T-helper 2 cell treated with Interferon-gamma antibody and Interleukin-4, amounts not matched to agents 5 μg/mL and 100 μg/mL, for 36 hours (primary cell): ENCODE results near the gene APPL2.
"Not testable (repeated sequence)": the region's sequence is repeated elsewhere in the genome, so short reads cannot be mapped to it uniquely, and the experiment has no call there.

Experiments used
- DNase-seq: peaks from one replicate; pipeline ENCODE4 v3.0.0; 2021; ENCODE audit warnings: low spot score
- H3K27ac Mint-ChIP-seq: one replicate; pipeline ENCODE4 v1.8.0; 2021; ENCODE audit warnings: mild to moderate bottlenecking, mixed read lengths
- H3K27me3 Mint-ChIP-seq: one replicate; pipeline ENCODE4 v1.8.0; 2021; ENCODE audit warnings: low read depth, mixed read lengths
- H3K36me3 Mint-ChIP-seq: one replicate; pipeline ENCODE4 v1.8.0; 2021; ENCODE audit warnings: low read depth, mixed read lengths
- H3K4me1 Mint-ChIP-seq: one replicate; pipeline ENCODE4 v1.8.0; 2021; ENCODE audit warnings: low read depth, mixed read lengths
- H3K4me3 Mint-ChIP-seq: one replicate; pipeline ENCODE4 v1.8.0; 2022; ENCODE audit warnings: mild to moderate bottlenecking, moderate library complexity, mixed read lengths
- H3K9me3 Mint-ChIP-seq: one replicate; pipeline ENCODE4 v1.8.0; 2021; ENCODE audit warnings: mixed read lengths

Gene APPL2

GRCh38 chr12:105179114-105179513 is 56.9 kb downstream of the APPL2 start:
- not testable (repeated sequence) for H3K4me3 Mint-ChIP-seq, H3K27me3 Mint-ChIP-seq, H3K27ac Mint-ChIP-seq, DNase-seq
- Mint-ChIP-seq H3K4me1 (peaks cover 14% of the 10 kb centered on the region), H3K36me3 (peaks cover 82% of the 10 kb centered on the region), H3K9me3 (peaks cover 36% of the 10 kb centered on the region)

GRCh38 chr12:105177208-105177607 is 58.8 kb downstream of the APPL2 start:
- Mint-ChIP-seq H3K4me1 (peaks cover 17% of the 10 kb centered on the region), H3K27ac (no peak overlapping the region), H3K9me3 (peaks cover 26% of the 10 kb centered on the region), H3K4me3 (no peak overlapping the region), H3K27me3 (no peaks in the 10 kb centered on the region), H3K36me3 (peaks cover 69% of the 10 kb centered on the region)
- no peak for DNase-seq

GRCh38 chr12:105175397-105175990 is 60.5 kb downstream of the APPL2 start:
- peaks cover 12% of the 10 kb centered on the region for H3K9me3 Mint-ChIP-seq
- H3K36me3 Mint-ChIP-seq: peaks cover 57% of the 10 kb centered on the region
- peak overlapping the region; percentile 21 for H3K4me3 Mint-ChIP-seq
- H3K4me1 Mint-ChIP-seq: peaks cover 19% of the 10 kb centered on the region
- H3K27ac Mint-ChIP-seq: peak overlapping the region; percentile 57
- DNase-seq: no peak
- H3K27me3 Mint-ChIP-seq: no peaks in the 10 kb centered on the region

GRCh38 chr12:105171691-105172436 is 64.1 kb downstream of the APPL2 start:
- H3K27me3 Mint-ChIP-seq: no peaks in the 10 kb centered on the region
- peaks cover 52% of the 10 kb centered on the region for H3K36me3 Mint-ChIP-seq
- peaks cover 19% of the 10 kb centered on the region for H3K4me1 Mint-ChIP-seq
- no peak overlapping the region for H3K4me3 Mint-ChIP-seq
- no peaks in the 10 kb centered on the region for H3K9me3 Mint-ChIP-seq
- H3K27ac Mint-ChIP-seq: no peak overlapping the region
- no peak for DNase-seq

- no peak overlapping the region for H3K27ac Mint-ChIP-seq
- no peak for DNase-seq
- H3K9me3 Mint-ChIP-seq: no peaks in the 10 kb centered on the region
- no peak overlapping the region for H3K4me3 Mint-ChIP-seq
- H3K4me1 Mint-ChIP-seq: peaks cover 7% of the 10 kb centered on the region
- H3K27me3 Mint-ChIP-seq: no peaks in the 10 kb centered on the region
- peaks cover 41% of the 10 kb centered on the region for H3K36me3 Mint-ChIP-seq
Observed at GRCh38 chr12:105170139-105170538, 65.8 kb downstream of the APPL2 start.

- Mint-ChIP-seq H3K4me3 (no peak overlapping the region), H3K4me1 (peaks cover 11% of the 10 kb centered on the region), H3K36me3 (peaks cover 47% of the 10 kb centered on the region), H3K9me3 (no peaks in the 10 kb centered on the region), H3K27ac (no peak overlapping the region), H3K27me3 (no peaks in the 10 kb centered on the region)
- no peak for DNase-seq
Observed at GRCh38 chr12:105168006-105168405, 68.0 kb downstream of the APPL2 start.

- no peak for DNase-seq
- H3K27ac Mint-ChIP-seq: no peak overlapping the region
- no peaks in the 10 kb centered on the region for H3K27me3 Mint-ChIP-seq
- peaks cover 48% of the 10 kb centered on the region for H3K36me3 Mint-ChIP-seq
- peaks cover 9% of the 10 kb centered on the region for H3K4me1 Mint-ChIP-seq
- no peak overlapping the region for H3K4me3 Mint-ChIP-seq
- no peaks in the 10 kb centered on the region for H3K9me3 Mint-ChIP-seq
Observed at GRCh38 chr12:105167346-105167745, 68.6 kb downstream of the APPL2 start.

- H3K27me3 Mint-ChIP-seq: no peaks in the 10 kb centered on the region
- H3K9me3 Mint-ChIP-seq: no peaks in the 10 kb centered on the region
Observed at GRCh38 chr12:105166736-105167135, 69.2 kb downstream of the APPL2 start.

GRCh38 chr12:105164068-105164467 is 71.9 kb downstream of the APPL2 start:
- H3K27me3 Mint-ChIP-seq: no peaks in the 10 kb centered on the region
- no peak overlapping the region for H3K27ac Mint-ChIP-seq
- peaks cover 5% of the 10 kb centered on the region for H3K4me1 Mint-ChIP-seq

More at GRCh38 chr12:105166736-105167135, 69.2 kb downstream of the APPL2 start:
- H3K4me1 Mint-ChIP-seq: peaks cover 5% of the 10 kb centered on the region
- no peak overlapping the region for H3K4me3 Mint-ChIP-seq
- H3K36me3 Mint-ChIP-seq: peaks cover 49% of the 10 kb centered on the region
- DNase-seq: no peak
- H3K27ac Mint-ChIP-seq: no peak overlapping the region

GRCh38 chr12:105162174-105162573 is 73.8 kb downstream of the APPL2 start:
- Mint-ChIP-seq H3K27ac (no peak overlapping the region), H3K4me1 (peaks cover 8% of the 10 kb centered on the region), H3K36me3 (peaks cover 54% of the 10 kb centered on the region), H3K27me3 (no peaks in the 10 kb centered on the region), H3K4me3 (no peak overlapping the region), H3K9me3 (no peaks in the 10 kb centered on the region)
- DNase-seq: no peak

More at GRCh38 chr12:105164068-105164467, 71.9 kb downstream of the APPL2 start:
- DNase-seq: no peak
- Mint-ChIP-seq H3K9me3 (no peaks in the 10 kb centered on the region), H3K4me3 (no peak overlapping the region), H3K36me3 (peaks cover 51% of the 10 kb centered on the region)

GRCh38 chr12:105158876-105159275 is 77.1 kb downstream of the APPL2 start:
- Mint-ChIP-seq H3K9me3 (no peaks in the 10 kb centered on the region), H3K4me1 (peaks cover 5% of the 10 kb centered on the region), H3K36me3 (peaks cover 57% of the 10 kb centered on the region)

GRCh38 chr12:105157606-105158005 is 78.4 kb downstream of the APPL2 start:
- DNase-seq: no peak
- Mint-ChIP-seq H3K27ac (no peak overlapping the region), H3K4me3 (no peak overlapping the region), H3K36me3 (peaks cover 48% of the 10 kb centered on the region), H3K9me3 (no peaks in the 10 kb centered on the region), H3K27me3 (no peaks in the 10 kb centered on the region), H3K4me1 (peaks cover 3% of the 10 kb centered on the region)

More at GRCh38 chr12:105158876-105159275, 77.1 kb downstream of the APPL2 start:
- Mint-ChIP-seq H3K27ac (no peak overlapping the region), H3K27me3 (no peaks in the 10 kb centered on the region), H3K4me3 (no peak overlapping the region)
- no peak for DNase-seq

GRCh38 chr12:105156260-105156659 is 79.7 kb downstream of the APPL2 start:
- DNase-seq: no peak
- H3K9me3 Mint-ChIP-seq: no peaks in the 10 kb centered on the region
- peaks cover 3% of the 10 kb centered on the region for H3K4me1 Mint-ChIP-seq
- no peak overlapping the region for H3K27ac Mint-ChIP-seq
- H3K4me3 Mint-ChIP-seq: no peak overlapping the region
- peaks cover 41% of the 10 kb centered on the region for H3K36me3 Mint-ChIP-seq
- no peaks in the 10 kb centered on the region for H3K27me3 Mint-ChIP-seq

GRCh38 chr12:105142259-105142658 is 93.7 kb downstream of the APPL2 start:
- DNase-seq: no peak
- Mint-ChIP-seq H3K36me3 (peaks cover 48% of the 10 kb centered on the region), H3K4me3 (no peak overlapping the region)

More at GRCh38 chr12:105142259-105142658, 93.7 kb downstream of the APPL2 start:
- H3K4me1 Mint-ChIP-seq: no peaks in the 10 kb centered on the region
- no peak overlapping the region for H3K27ac Mint-ChIP-seq
- no peaks in the 10 kb centered on the region for H3K9me3 Mint-ChIP-seq
- no peaks in the 10 kb centered on the region for H3K27me3 Mint-ChIP-seq
